ENCODE data around the gene CSRNP3.

DNA sequence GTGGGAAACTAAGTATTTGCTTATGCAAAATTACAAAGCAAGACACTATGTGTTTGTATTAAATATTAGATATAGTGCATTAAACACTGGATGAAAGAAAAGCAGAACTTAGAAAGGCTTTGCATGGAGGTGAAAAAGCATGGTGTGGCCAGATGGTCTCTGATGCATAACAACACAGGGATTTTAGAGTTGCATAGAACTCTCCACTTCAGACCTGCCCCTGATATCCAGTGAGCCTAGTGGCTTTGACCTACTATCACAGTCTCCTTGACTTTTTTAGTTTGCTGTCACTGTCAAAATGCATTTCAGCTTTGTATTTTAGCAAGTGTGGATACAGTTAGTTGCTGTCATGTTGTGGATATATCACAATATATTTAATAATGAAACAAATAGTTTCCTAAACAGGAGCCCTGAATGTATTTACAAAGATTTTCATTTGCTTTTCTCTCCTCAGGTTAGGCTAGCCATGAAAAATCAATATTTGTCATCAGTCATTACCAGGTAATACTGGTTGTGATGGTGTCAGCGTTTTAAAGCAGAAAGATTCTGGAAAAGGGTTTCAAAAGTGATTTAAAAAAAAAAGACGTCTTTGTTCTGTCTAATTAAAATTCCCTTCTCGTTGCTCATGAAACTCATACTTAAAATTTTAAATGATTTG is 5.2 kb downstream of the CSRNP3 start:
- TF ChIP-seq, protein P1, sequence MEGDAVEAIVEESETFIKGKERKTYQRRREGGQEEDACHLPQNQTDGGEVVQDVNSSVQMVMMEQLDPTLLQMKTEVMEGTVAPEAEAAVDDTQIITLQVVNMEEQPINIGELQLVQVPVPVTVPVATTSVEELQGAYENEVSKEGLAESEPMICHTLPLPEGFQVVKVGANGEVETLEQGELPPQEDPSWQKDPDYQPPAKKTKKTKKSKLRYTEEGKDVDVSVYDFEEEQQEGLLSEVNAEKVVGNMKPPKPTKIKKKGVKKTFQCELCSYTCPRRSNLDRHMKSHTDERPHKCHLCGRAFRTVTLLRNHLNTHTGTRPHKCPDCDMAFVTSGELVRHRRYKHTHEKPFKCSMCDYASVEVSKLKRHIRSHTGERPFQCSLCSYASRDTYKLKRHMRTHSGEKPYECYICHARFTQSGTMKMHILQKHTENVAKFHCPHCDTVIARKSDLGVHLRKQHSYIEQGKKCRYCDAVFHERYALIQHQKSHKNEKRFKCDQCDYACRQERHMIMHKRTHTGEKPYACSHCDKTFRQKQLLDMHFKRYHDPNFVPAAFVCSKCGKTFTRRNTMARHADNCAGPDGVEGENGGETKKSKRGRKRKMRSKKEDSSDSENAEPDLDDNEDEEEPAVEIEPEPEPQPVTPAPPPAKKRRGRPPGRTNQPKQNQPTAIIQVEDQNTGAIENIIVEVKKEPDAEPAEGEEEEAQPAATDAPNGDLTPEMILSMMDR (IDR thresholded peaks at IDR 0.05): no peak
- TF ChIP-seq POLR2A (IDR thresholded peaks at IDR 0.05): no peak
- TF ChIP-seq EP300 (IDR thresholded peaks at IDR 0.05): no peak

Data from tibial nerve (tissue), 4 donors.